Cerebellar cortex (tissue), 1 donor: ENCODE measurements around the gene MSLN.

Experiments
- DNase-seq: peaks from one replicate; pipeline ENCODE4 v3.0.0-alpha.2; 2015; ENCODE audit warnings: low spot score

Gene MSLN

GRCh38 chr16:723695-724094 is 36.8 kb upstream of the MSLN start:
- no peak for DNase-seq

GRCh38 chr16:724188-725040 is 36.1 kb upstream of the MSLN start:
- peak; percentile 62 for DNase-seq

- no peak for DNase-seq
Observed at GRCh38 chr16:725041-725376, 35.5 kb upstream of the MSLN start.

GRCh38 chr16:725463-726187 is 34.9 kb upstream of the MSLN start:
- no peak for DNase-seq

GRCh38 chr16:726188-726437 is 34.4 kb upstream of the MSLN start:
- peak; percentile 56 for DNase-seq

- peak; percentile 60 for DNase-seq
Observed at GRCh38 chr16:726438-727290, 33.9 kb upstream of the MSLN start, which contains the start of the genes CCDC78 and HAGHL. CCDC78 (minus strand) TSS chr16:726443; CDS start chr16:726367, 76 bp downstream. HAGHL (plus strand) TSS chr16:727106; CDS start chr16:727510, 404 bp downstream.

- DNase-seq: no peak
Observed at GRCh38 chr16:727291-727977, 33.1 kb upstream of the MSLN start.

GRCh38 chr16:728131-728889 is 32.2 kb upstream of the MSLN start:
- DNase-seq: peak; percentile 75

GRCh38 chr16:728890-729744 is 31.4 kb upstream of the MSLN start:
- no peak for DNase-seq

GRCh38 chr16:729768-730665 is 30.5 kb upstream of the MSLN start:
- DNase-seq: no peak

GRCh38 chr16:730666-731509 is 29.6 kb upstream of the MSLN start:
- DNase-seq: no peak

- DNase-seq: no peak
Observed at GRCh38 chr16:732332-732731, 28.2 kb upstream of the MSLN start.

- no peak for DNase-seq
Observed at GRCh38 chr16:732936-733335, 27.6 kb upstream of the MSLN start.

GRCh38 chr16:733382-734207 is 26.9 kb upstream of the MSLN start:
- DNase-seq: no peak

- no peak for DNase-seq
Observed at GRCh38 chr16:734208-734980, 26.1 kb upstream of the MSLN start.
